NCI-H2029 (cell line): ENCODE data around the gene COMMD10.
"Not testable (repeated sequence)": the region's sequence is repeated elsewhere in the genome, so short reads cannot be mapped to it uniquely, and the experiment has no call there.

Experiments used
- DNase-seq: peaks from one replicate; lab custom pipeline; 2025; lab: John Stamatoyannopoulos, UW

Gene COMMD10

GRCh38 chr5:116084871-116085715 is at the start of gene COMMD10:
COMMD10 (plus strand) TSS chr5:116085025.
- DNase-seq: peak; percentile 67

DNA sequence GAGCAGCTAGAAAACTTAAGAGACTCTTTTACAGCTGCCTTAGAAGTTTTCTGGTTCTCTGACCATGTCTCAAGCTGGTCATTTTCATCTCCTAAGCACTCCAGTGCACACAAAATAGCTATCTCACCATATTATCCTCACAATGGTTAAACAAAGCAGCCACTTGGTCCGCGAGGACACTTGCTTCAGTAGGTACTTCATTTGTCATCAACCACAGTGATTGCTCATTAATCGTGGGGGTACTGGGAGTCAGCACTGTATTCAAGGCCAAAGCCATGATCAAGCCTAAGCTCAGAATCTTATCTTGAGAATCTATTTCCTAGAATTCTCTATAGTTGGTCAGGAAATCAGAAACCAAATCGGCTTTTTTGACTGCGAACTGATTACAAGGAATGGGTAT is 49.7 kb upstream of the COMMD10 start:
- no peak for DNase-seq

GRCh38 chr5:116037236-116037822 is 47.5 kb upstream of the COMMD10 start:
- DNase-seq: no peak

- no peak for DNase-seq
Observed at GRCh38 chr5:116038817-116039216, 46.0 kb upstream of the COMMD10 start.

- no peak for DNase-seq
Observed at GRCh38 chr5:116042375-116042774, 42.5 kb upstream of the COMMD10 start.

DNA sequence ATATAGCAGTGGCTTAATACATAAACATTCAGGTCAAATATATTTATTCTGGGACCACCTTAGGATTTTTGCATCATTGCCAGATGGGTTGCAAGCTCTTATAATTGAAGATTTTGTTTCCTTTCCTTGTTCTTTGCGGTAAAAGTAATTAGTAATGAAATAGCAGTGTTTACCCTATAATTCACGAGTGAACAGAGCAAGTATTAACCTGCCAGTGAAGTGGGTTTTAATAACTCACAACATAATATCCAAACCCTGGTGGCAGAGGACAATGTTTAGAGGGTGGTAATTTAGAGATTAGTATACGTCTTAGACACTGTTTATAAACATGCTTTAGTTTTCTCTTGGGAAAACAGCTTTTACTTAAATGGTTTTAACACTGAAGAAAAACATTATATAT is 40.8 kb upstream of the COMMD10 start:
- DNase-seq: no peak

DNA sequence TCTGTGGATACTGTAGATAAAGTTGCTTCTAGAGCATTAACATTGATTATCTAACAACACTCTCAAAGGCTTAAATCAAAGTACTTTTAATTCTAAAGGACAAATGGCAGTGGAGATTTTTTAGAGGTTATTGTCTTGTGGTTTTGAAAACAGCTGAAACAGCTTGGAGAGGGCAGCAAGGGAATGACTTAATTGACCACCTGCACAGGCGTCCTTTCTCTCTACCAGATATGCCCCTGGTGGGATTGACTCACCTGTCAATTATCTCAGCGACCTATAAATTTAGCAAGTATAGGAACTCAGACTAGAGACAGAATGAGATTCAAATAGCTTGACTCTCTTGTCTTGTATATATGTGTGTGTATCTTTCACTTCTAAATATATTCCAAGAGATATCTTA is 39.0 kb upstream of the COMMD10 start:
- no peak for DNase-seq

- DNase-seq: no peak
Observed at GRCh38 chr5:116046261-116046660, 38.6 kb upstream of the COMMD10 start.

DNA sequence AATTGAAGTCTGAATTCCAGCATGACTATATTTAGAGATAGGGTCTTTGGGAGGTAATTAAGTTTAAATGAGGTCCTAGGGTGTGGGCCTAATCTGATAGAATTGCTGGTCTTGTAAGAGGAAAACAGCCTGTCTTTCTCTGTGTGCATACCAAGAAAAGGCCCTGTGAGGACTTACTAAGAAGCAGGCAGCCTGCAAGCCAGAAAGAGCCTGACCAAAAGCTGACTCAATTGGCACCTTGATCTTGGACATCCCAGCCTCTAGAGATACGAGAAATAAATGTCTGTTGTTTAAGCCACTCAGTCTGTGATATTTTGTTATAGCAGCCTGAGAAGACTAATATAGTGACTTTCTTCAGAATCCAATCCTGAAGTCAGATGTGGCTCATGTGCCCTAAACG is 38.0 kb upstream of the COMMD10 start:
- DNase-seq: no peak

GRCh38 chr5:116058346-116058936 is 26.4 kb upstream of the COMMD10 start:
- DNase-seq: no peak

DNA sequence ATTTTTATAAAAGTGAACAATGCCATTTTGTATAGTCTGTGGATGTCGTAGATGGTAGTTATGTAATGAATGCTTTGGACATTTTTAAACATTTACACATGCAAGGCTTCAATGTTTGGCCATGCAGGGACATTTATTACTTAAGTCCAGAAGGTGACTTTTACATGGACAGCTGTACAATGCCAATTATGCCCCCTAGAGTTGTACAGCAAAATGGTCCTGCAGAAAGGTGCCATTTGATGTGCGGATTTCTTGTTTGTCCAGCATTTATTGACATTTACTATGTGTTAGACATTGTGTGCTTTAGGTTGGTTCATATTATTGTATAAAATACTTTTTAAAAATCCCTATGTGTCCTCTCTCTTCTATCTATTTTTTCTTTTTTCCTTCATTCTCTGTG is 22.5 kb upstream of the COMMD10 start:
- no peak for DNase-seq

DNA sequence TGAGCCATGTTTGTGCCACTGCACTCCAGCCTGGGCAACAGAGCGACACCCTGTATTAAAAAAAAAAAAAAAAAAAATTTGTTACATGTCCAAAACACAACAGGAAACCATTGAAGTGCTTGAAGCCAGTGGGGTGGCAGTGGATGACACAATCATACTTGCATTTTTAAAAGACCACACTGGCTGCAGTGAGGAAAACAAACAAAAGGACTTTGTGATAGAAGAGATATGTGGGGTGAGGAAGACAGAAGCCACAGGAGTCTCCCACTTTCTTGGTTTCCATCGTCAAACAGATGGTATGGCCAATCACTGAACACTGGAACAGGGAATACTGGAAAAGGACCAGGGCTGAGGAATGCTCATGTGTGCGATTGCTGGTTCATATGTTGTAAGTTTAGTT is 20.9 kb upstream of the COMMD10 start:
- no peak for DNase-seq

DNA sequence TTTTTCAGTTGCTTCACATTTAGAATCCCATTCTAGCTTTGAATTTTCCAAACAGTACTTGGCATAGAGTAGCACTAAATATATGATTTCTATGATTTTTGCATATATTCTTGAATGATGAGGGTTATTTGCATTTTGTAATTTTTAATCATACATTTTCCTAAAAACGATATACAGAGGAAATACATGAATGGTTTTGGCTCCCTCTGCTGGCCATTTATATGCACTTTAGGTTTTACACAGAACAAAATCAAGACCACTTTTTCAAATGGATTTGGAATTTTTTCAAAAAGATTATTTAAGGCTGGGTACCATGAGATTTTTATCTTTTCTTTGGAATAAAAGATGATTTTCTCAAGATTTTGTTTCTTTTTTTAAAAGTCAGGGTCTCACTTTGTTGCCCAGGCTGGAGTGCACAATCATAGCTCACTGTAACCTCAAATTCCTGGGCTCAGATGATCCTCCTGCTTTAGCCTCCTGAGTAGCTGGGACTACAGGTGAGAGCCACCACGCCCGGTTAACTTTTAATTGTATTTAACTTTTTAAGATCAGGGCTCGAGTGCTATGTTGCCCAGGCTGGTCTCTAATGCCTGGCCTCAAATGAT is 16.7 kb upstream of the COMMD10 start:
- peak; percentile 5 for DNase-seq

- DNase-seq: no peak
Observed at GRCh38 chr5:116071211-116071610, 13.6 kb upstream of the COMMD10 start.

GRCh38 chr5:116075191-116075831 is 9.5 kb upstream of the COMMD10 start:
- no peak for DNase-seq

- DNase-seq: no peak
Observed at GRCh38 chr5:116076496-116076895, 8.3 kb upstream of the COMMD10 start.

- no peak for DNase-seq
Observed at GRCh38 chr5:116078199-116078598, 6.6 kb upstream of the COMMD10 start.

DNA sequence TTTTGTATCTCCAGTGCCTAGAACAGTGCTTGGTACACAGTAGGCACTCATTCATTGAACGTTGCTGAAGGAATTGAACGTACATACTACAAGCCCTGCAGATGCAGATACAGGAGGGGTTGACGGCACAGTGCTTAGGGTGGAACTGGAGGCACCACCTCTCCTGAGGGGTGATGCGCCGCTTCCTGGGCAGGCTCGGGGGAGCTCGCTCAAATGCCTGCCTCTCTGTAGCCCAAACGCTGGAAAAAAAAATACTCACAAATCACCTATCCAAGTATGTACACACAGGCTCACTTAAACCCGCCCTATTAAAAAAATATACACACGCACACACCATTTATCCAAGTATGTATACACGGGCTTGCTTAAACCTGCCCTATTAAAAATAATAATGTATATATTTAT is 536 bp upstream of the COMMD10 start:
- DNase-seq: no peak

DNA sequence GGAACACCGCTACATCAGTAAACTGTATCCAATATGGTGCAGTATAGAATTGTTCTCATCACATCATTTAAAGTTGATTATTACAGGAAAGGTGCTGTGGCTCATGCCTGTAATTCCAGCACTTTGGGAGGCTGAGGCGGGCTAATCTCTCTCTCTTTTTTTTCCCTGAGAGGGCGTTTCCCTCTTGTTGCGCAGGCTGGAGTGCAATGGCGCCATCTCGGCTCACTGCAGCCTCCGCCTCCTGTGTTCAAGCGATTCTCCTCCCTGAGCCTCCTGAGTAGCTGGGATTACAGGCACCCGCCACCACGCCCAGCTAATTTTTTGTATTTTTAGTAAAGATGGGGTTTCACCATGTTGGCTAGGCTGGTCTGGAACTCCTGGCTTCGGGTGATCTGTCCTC is 1.5 kb downstream of the COMMD10 start:
- not testable (repeated sequence) for DNase-seq

GRCh38 chr5:116088062-116088461 is 3.2 kb downstream of the COMMD10 start:
- DNase-seq: no peak

- no peak for DNase-seq
Observed at GRCh38 chr5:116090302-116090701, 5.5 kb downstream of the COMMD10 start.

- DNase-seq: no peak
Observed at GRCh38 chr5:116091416-116091815, 6.6 kb downstream of the COMMD10 start.
